HCT116 (cell line): ENCODE results near the gene TANGO6. TPM values are rescaled to one million over a fixed set of nuclear protein-coding genes. Genes with fewer than 3 reads are reported as not detected.

Experiments used
- ATAC-seq: fragments of 200-7000 bp; cut with Tn5 transposase; 2 replicates; pipeline ENCODE4 v1.9.1; 2020; ENCODE audit warnings: mild to moderate bottlenecking, moderate library complexity
- BruUV-seq: library from RNA; stranded (reverse); fragments of 400-500 nt; replicated peaks from 2 replicates; lab custom pipeline; 2021; lab: Mats Ljungman, UMichigan
- CTCF ChIA-PET: fragments of 300-600 bp; sonication (Branson Sonifier 250); formaldehyde crosslinking; loops from one replicate; lab custom pipeline; 2021; ENCODE audit warnings: antibody characterized with exemption; lab: Charles Lee
- POLR2A ChIA-PET: fragments of 300-600, 350-600 bp; sonication (Branson Sonifier 250); formaldehyde crosslinking; loops from one replicate; lab custom pipeline; 2021; ENCODE audit warnings: antibody characterized with exemption; lab: Charles Lee
- RAD21 ChIA-PET, 2 experiments: fragments of 300-600 bp; sonication (Branson Sonifier 250); formaldehyde crosslinking; loops; one replicate each; lab custom pipeline; 2023; ENCODE audit warnings: low total read pairs in 2 of 2; ENCODE audit not compliant: uncharacterized antibody in 2 of 2, unreplicated experiment in 2 of 2, low non-redundant PET in 1 of 2; lab: Charles Lee
- DNase-seq: peaks from one replicate; pipeline ENCODE4 v3.0.0-alpha.2; 2010; ENCODE audit warnings: low read depth, low spot score
- H2AFZ ChIP-seq: fragments of 200-600 bp; shearing (Covaris generic), sonication (generic); 2 replicates; pipeline ENCODE4 v1.6.1; 2017; ENCODE audit warnings: low read depth, mixed run types, mixed read lengths, antibody characterized with exemption, low read length; ENCODE audit not compliant: poor library complexity, severe bottlenecking
- H3K27ac ChIP-seq: 2 replicates; pipeline ENCODE4 v1.5.1; 2012; ENCODE audit warnings: low read depth, low read length
- H3K27me3 ChIP-seq: fragments of 200-600 bp; sonication (generic); 2 replicates; pipeline ENCODE4 v1.6.1; 2016; ENCODE audit warnings: mixed run types, low read length, mixed read lengths; ENCODE audit not compliant: insufficient read depth
- H3K36me3 ChIP-seq, 2 experiments: fragments of 200-500 bp in 1 of 2; fragments of 200-600 bp in 1 of 2; sonication (Bioruptor generic) in 1 of 2; sonication (generic) in 1 of 2; 2 replicates each; pipeline versions ENCODE4 v1.5.1 to v1.6.1; 2014 to 2016; ENCODE audit warnings: low read length in 2 of 2, inconsistent platforms in 1 of 2, mixed read lengths in 1 of 2, mixed run types in 1 of 2; ENCODE audit not compliant: insufficient read depth in 2 of 2, control insufficient read depth in 1 of 2
- H3K4me1 ChIP-seq, 2 experiments: fragments of 200-600 bp in 1 of 2; sonication (generic) in 1 of 2; 2 replicates each; pipeline versions ENCODE4 v1.5.1 to v1.6.1; 2012 to 2017; ENCODE audit warnings: low read length in 2 of 2, inconsistent platforms in 1 of 2, mild to moderate bottlenecking in 1 of 2, mixed read lengths in 1 of 2, mixed run types in 1 of 2, moderate library complexity in 1 of 2; ENCODE audit not compliant: insufficient read depth in 2 of 2, control insufficient read depth in 1 of 2
- H3K4me2 ChIP-seq: fragments of 200-600 bp; sonication (generic); 2 replicates; pipeline ENCODE4 v1.6.1; 2017; ENCODE audit warnings: mixed run types, low read length, mixed read lengths
- H3K4me3 ChIP-seq, 2 experiments: fragments of 200-600 bp in 1 of 2; sonication (generic) in 1 of 2; replicated peaks in 1 of 2; 2 replicates each; pipeline ENCODE4 v1.5.1; 2011 to 2016; ENCODE audit warnings: low read length in 2 of 2, control low read depth in 1 of 2, low read depth in 1 of 2, mild to moderate bottlenecking in 1 of 2, mixed read lengths in 1 of 2, mixed run types in 1 of 2
- H3K79me2 ChIP-seq: fragments of 200-600 bp; sonication (generic); 2 replicates; pipeline ENCODE4 v1.6.1; 2017; ENCODE audit warnings: mild to moderate bottlenecking, mixed run types, low read length, moderate library complexity, mixed read lengths; ENCODE audit not compliant: insufficient read depth
- H3K9ac ChIP-seq: fragments of 200-600 bp; sonication (generic); 2 replicates; pipeline ENCODE4 v1.6.1; 2016; ENCODE audit warnings: low read length, mixed read lengths
- H3K9me2 ChIP-seq: fragments of 200-600 bp; sonication (generic), shearing (Covaris generic); 2 replicates; pipeline ENCODE4 v1.6.1; 2017; ENCODE audit warnings: mixed run types, mild to moderate bottlenecking, moderate library complexity; ENCODE audit not compliant: insufficient read depth
- H3K9me3 ChIP-seq, 2 experiments: fragments of 200-500 bp in 1 of 2; fragments of 200-600 bp in 1 of 2; sonication (Bioruptor generic) in 1 of 2; sonication (generic) in 1 of 2; 2 replicates each; pipeline ENCODE4 v1.6.1; 2014 to 2017; ENCODE audit warnings: low read length in 2 of 2, mixed read lengths in 2 of 2, inconsistent platforms in 1 of 2, low read depth in 1 of 2, mild to moderate bottlenecking in 1 of 2, mixed run types in 1 of 2, moderate library complexity in 1 of 2; ENCODE audit not compliant: control insufficient read depth in 1 of 2, insufficient read depth in 1 of 2
- H4K20me1 ChIP-seq: fragments of 200-600 bp; sonication (generic), shearing (Covaris generic); 2 replicates; pipeline ENCODE4 v1.6.1; 2017; ENCODE audit warnings: mixed run types, mild to moderate bottlenecking, moderate library complexity; ENCODE audit not compliant: insufficient read depth
- ATF3 ChIP-seq: IDR thresholded peaks from 2 replicates; pipeline ENCODE4 v1.6.1; 2012
- EGR1 ChIP-seq: IDR thresholded peaks from 2 replicates; pipeline ENCODE4 v1.6.1; 2012; ENCODE audit warnings: low read depth
- ELF1 ChIP-seq: IDR thresholded peaks from 2 replicates; pipeline ENCODE4 v1.6.1; 2012; ENCODE audit warnings: low read depth, borderline replicate concordance
- EZH2 ChIP-seq: fragments of 200-600 bp; sonication (generic); IDR thresholded peaks from 2 replicates; pipeline ENCODE4 v1.6.1; 2017; ENCODE audit warnings: antibody characterized with exemption, mixed run types
- EZH2phosphoT487 ChIP-seq: fragments of 200-600 bp; IDR thresholded peaks from 2 replicates; pipeline ENCODE4 v1.6.1; 2018; ENCODE audit warnings: antibody characterized with exemption, borderline replicate concordance
- FOSL1 ChIP-seq: IDR thresholded peaks from 2 replicates; pipeline ENCODE4 v1.6.1; 2012; ENCODE audit warnings: low read depth
- JUND ChIP-seq: IDR thresholded peaks from 2 replicates; pipeline ENCODE4 v1.6.1; 2012
- MAX ChIP-seq: IDR thresholded peaks from 2 replicates; pipeline ENCODE4 v1.6.1; 2012
- REST ChIP-seq: IDR thresholded peaks from 2 replicates; pipeline ENCODE4 v1.6.1; 2012; ENCODE audit warnings: low read depth
- TCF7L2 ChIP-seq: IDR thresholded peaks from 2 replicates; pipeline ENCODE4 v1.7.0; 2011; ENCODE audit warnings: borderline replicate concordance, inconsistent platforms; ENCODE audit not compliant: insufficient read depth, insufficient read length; ENCODE audit errors: extremely low read depth
- ZNF274 ChIP-seq: fragments of 200-500 bp; sonication (Bioruptor generic); IDR thresholded peaks from 2 replicates; pipeline ENCODE4 v1.6.1; 2014; ENCODE audit warnings: mild to moderate bottlenecking, low read depth, low read length, inconsistent platforms
- intact Hi-C: fragments of 100-400 bp; cut with micrococcal nuclease; formaldehyde crosslinking; loops from 2 replicates; pipeline ENCODE4 v1.10.0; 2022
- total RNA-seq: library from RNA; stranded (reverse); gene quantifications from one replicate; pipeline ENCODE4 v1.2.1, GENCODE V29; 2021; ENCODE audit not compliant: unreplicated experiment

TANGO6 gene
- total RNA-seq, 1 experiment from 2014 or later = 16.4 TPM

GRCh38 chr16:68806422-68806821, 36.9 kb upstream of the TANGO6 start (continued):
- TF ChIP-seq MAX = no peak
- TF ChIP-seq EZH2phosphoT487 = no peak
- no peak for TF ChIP-seq ATF3
- TF ChIP-seq EZH2 = no peak
- TF ChIP-seq EGR1 = no peak
- TF ChIP-seq ZNF274 = no peak
- TF ChIP-seq FOSL1 = no peak
- no peak for TF ChIP-seq ELF1

GRCh38 chr16:68806981-68807380, 36.4 kb upstream of the TANGO6 start:
- POLR2A ChIA-PET = no interaction called here
- CTCF ChIA-PET = no interaction called here
- RAD21 ChIA-PET = no interaction called here
- Histone ChIP-seq H3K79me2 (no peaks in the 10 kb centered on the region), H3K27me3 (no peaks in the 10 kb centered on the region), H3K36me3 (peaks cover 24 to 26% of the 10 kb centered on the region in 2 experiments), H3K9me2 (no peaks in the 10 kb centered on the region), H3K27ac (no peak overlapping the region), H3K4me2 (no peak overlapping the region), H3K9me3 (no peaks in the 10 kb centered on the region), H3K9ac (no peak overlapping the region), H4K20me1 (no peaks in the 10 kb centered on the region), H2AFZ (no peak overlapping the region), H3K4me3 (no peak overlapping the region), H3K4me1 (no peaks in the 10 kb centered on the region)
- DNase-seq = no peak
- intact Hi-C loops = no loop called here
- ATAC-seq = no peak
- BruUV-seq = no TSS peak
- no peak for TF ChIP-seq TCF7L2
- no peak for TF ChIP-seq REST
- TF ChIP-seq JUND = no peak
